ENCODE data around the gene LRRN3.

Gene LRRN3

DNA sequence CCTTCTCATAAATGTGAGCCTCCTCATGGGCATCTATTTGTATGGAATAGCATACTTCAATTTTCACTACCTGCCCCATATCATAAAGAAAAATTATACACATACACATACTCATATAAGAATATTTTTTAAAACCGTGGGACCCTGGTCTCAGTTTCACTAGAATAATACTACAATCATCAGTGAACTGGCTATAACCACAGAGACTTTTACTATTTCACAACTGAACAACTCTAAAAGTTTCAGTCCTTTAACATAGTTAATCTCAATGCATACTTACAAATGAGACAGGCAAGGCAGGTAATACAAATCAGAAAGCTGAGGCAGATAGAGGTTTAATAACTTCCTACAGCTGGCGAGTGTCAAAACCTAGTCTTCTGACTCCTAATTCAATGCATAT, 83.1 kb downstream of the LRRN3 start:
- Histone ChIP-seq H3K27me3 (ENCODE audit: low read depth, low read length) (no peaks in the 10 kb centered on the region), H3K27ac (ENCODE audit: low read length) (no peak overlapping the region), H3K4me3 (ENCODE audit: low read length) (no peak overlapping the region), H3K9ac (ENCODE audit: low read length) (no peak overlapping the region), H3K4me1 (ENCODE audit: low read length) (no peaks in the 10 kb centered on the region), H3K36me3 (replicated peaks; ENCODE audit: low read depth, low read length) (no peaks in the 10 kb centered on the region), H3K4me2 (ENCODE audit: low read length) (no peak overlapping the region), H3K9me3 (ENCODE audit: insufficient read depth, low read length) (no peaks in the 10 kb centered on the region), H3K79me2 (ENCODE audit: low read length) (no peaks in the 10 kb centered on the region), H4K20me1 (ENCODE audit: insufficient read depth, low read length) (no peaks in the 10 kb centered on the region), H2AFZ (ENCODE audit: low read depth, low read length) (no peak overlapping the region)
- TF ChIP-seq EZH2phosphoT487 (IDR thresholded peaks at IDR 0.05; ENCODE audit: low read depth) (no peak), CTCF (IDR thresholded peaks at IDR 0.05; ENCODE audit: low read depth, low read length) (no peak)

DNA sequence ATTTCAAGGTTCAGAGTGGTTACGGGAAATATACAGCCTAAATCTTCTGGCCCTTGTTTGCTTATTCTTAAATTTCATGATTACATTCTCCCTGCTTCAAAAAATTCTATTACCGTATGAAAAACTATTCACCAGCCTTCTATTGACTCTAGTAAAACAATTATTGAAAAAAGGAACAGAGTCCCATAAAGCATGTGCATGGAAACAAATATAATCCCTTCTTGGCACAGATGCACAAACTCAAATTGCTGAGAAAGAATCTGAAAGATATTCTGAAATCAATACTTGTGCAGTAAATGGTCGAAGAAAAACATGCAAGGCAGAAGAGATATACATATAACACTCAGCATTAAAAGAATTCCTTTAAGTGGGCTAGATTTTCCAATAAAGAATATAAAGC, 83.6 kb downstream of the LRRN3 start:
- Histone ChIP-seq H2AFZ (ENCODE audit: low read depth, low read length) (no peak overlapping the region), H3K4me1 (ENCODE audit: low read length) (no peaks in the 10 kb centered on the region), H3K4me2 (ENCODE audit: low read length) (no peak overlapping the region), H3K4me3 (ENCODE audit: low read length) (no peak overlapping the region), H3K9me3 (ENCODE audit: insufficient read depth, low read length) (no peaks in the 10 kb centered on the region), H3K36me3 (replicated peaks; ENCODE audit: low read depth, low read length) (no peaks in the 10 kb centered on the region), H4K20me1 (ENCODE audit: insufficient read depth, low read length) (no peaks in the 10 kb centered on the region), H3K9ac (ENCODE audit: low read length) (no peak overlapping the region), H3K79me2 (ENCODE audit: low read length) (no peaks in the 10 kb centered on the region), H3K27ac (ENCODE audit: low read length) (no peak overlapping the region), H3K27me3 (ENCODE audit: low read depth, low read length) (no peaks in the 10 kb centered on the region)
- TF ChIP-seq CTCF (IDR thresholded peaks at IDR 0.05; ENCODE audit: low read depth, low read length): no peak
- TF ChIP-seq EZH2phosphoT487 (IDR thresholded peaks at IDR 0.05; ENCODE audit: low read depth): no peak
